ENCODE results near the gene TM7SF2.
A peak's percentile ranks its signal among the peaks of the same experiment; 100 is the strongest.
"Not testable (repeated sequence)": the region's sequence is repeated elsewhere in the genome, so short reads cannot be mapped to it uniquely, and the experiment has no call there.

Gene TM7SF2

DNA sequence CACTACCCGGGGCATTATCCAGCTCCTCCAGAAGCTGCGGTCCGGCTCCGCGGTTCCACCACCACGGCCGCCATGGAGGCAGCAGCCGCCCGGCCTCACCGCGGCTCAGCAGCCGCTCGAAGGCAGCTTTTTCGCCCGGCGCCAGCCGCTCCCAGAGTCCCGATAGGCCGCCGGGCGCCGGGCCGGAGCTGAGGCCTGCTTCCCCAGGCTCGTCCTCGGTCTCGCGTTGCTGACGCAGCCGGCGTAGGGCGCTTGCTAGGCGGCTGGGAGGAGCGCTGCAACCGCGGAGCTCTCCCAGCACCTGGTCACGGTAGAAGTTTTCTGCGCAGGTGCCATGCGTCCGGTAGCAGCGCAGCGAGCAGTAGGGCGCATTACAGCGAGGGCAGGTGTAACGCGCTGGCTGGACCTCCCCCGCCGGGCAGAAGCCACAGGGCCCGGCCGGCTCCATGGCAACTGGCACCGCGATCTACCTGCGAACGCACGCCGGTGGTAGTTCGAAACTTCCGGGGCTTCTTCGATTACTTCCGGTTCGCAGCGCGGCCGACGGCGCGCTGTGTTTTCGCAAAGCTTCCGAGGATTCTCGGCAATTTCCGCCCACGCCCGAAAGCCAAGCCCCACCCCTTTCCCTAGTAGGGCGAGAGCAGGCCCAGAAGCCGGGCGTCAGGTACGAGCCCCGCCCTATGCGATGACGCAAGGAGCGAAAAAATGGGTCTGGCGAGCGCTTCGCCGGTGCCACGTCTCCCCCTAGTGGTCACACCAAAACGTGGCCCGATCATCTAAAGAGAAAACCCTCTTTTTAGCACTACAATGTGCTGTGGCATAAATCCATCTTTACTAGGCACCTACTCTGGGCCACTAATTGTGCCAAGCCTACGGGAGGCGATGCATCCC lies 5.8 kb downstream of the TM7SF2 start, which contains the start of gene ZNHIT2:
Gene ZNHIT2 (minus strand): TSS at position 496 of the 891 bp plus-strand sequence. CDS start 48 bp downstream, at position 448.
- peak; percentile 93 for DNase-seq (ENCODE audit: low read depth)
- peak within 1 kb of the TSS; percentile 63 for H3K4me3 ChIP-seq (ENCODE audit: control insufficient read depth, low read depth, low read length)
- TF ChIP-seq, protein P1, sequence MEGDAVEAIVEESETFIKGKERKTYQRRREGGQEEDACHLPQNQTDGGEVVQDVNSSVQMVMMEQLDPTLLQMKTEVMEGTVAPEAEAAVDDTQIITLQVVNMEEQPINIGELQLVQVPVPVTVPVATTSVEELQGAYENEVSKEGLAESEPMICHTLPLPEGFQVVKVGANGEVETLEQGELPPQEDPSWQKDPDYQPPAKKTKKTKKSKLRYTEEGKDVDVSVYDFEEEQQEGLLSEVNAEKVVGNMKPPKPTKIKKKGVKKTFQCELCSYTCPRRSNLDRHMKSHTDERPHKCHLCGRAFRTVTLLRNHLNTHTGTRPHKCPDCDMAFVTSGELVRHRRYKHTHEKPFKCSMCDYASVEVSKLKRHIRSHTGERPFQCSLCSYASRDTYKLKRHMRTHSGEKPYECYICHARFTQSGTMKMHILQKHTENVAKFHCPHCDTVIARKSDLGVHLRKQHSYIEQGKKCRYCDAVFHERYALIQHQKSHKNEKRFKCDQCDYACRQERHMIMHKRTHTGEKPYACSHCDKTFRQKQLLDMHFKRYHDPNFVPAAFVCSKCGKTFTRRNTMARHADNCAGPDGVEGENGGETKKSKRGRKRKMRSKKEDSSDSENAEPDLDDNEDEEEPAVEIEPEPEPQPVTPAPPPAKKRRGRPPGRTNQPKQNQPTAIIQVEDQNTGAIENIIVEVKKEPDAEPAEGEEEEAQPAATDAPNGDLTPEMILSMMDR (IDR thresholded peaks at IDR 0.05; ENCODE audit: control insufficient read depth, insufficient read depth, low read depth, low read length, missing control alignments), result peak; percentile 93

DNA sequence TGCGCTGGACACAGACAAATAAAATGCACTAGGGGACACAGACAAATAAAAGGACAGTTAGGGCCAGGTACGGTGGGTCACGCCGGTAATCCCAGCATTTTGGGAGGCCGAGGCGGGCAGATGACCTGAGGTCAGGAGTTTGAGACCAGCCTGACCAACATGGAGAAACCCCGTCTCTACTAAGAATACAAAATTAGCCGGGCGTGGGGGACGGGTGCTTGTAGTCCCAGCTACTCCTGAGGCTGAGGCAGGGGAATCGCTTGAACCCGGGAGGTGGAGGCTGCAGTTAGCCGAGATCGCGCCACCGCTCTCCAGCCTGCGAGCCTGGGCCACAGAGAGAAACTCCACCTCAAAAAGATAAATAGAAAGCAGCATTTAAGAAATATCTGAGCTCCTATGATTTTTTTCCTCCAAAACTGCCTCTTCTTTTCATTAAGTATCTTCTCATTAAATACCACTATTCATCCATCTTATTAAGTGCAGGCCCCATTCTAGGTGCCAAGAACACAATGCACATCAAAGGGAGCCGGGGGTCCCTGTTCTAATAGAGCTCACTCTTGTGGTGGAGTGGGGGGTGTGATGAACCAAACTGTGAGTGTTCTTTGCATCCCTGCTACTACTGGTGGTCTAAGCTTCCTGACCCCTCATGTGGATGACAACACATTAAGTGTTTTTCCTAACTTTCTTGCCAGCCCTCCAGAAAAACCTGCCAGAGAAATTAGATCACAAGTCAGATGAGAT lies 6.6 kb downstream of the TM7SF2 start:
- TF ChIP-seq, protein P1 (IDR thresholded peaks at IDR 0.05; ENCODE audit: control insufficient read depth, insufficient read depth, low read depth, low read length, missing control alignments), result no peak
- H3K4me3 ChIP-seq (ENCODE audit: control insufficient read depth, low read depth, low read length), result no peak overlapping the region

DNA sequence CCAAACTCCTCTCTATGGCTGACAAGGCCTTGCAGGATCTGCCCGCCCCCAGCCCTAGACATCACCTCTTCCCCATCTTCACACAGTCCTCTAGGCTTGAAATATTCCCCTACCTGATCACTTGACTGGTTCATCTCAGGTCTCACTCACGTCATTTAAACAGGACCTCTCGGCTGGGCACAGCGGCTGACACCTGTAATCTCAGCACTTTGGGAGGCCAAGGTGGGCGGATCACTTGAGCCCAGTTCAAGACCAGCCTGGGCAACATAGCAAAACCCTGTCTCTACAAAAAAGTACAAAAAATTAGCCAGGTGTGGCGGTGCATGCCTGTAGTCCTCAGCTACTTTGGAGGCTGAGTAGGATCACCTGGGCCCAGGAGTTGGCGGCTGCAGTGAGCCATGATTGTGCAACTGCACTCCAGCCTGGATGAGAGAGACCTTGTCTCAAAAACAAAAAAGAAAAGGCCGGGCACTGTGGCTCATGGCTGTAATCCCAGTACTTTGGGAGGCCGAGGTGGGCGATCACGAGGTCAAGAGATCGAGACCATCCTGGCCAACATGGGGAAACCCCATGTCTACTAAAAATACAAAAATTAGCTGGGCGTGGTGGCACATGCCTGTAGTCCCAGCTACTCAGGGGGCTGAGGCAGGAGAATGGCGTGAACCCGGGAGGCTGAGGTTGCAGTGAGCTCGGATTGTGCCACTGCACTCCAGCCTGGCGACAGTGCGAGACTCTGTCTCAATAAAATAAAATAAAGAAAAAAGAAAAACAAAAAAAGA lies 7.4 kb downstream of the TM7SF2 start:
- H3K4me3 ChIP-seq (ENCODE audit: control insufficient read depth, low read depth, low read length); DNase-seq (ENCODE audit: low read depth): not testable (repeated sequence)

More for the DNA sequence above, 6.6 kb downstream of the TM7SF2 start:
- DNase-seq (ENCODE audit: low read depth), result no peak

DNA sequence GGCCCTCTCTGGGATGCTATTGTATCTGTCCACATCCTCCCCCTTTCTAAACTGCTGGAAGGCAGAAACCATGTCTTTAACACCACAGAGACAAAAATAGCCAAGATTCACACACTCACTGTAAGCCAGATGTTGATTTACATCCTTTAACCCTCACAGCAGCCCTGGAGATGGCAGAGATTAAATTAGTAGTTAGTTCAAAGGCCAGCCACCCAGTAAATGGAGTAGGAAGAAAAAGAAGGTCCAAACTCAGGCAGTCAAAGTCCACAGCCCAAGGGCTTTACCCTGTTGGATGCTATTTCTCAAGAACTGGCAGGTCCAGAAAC lies 8.0 kb downstream of the TM7SF2 start:
- H3K4me3 ChIP-seq (ENCODE audit: control insufficient read depth, low read depth, low read length), result no peak overlapping the region
- no peak for DNase-seq (ENCODE audit: low read depth)
- TF ChIP-seq, protein P1 (IDR thresholded peaks at IDR 0.05; ENCODE audit: control insufficient read depth, insufficient read depth, low read depth, low read length, missing control alignments), result no peak

DNA sequence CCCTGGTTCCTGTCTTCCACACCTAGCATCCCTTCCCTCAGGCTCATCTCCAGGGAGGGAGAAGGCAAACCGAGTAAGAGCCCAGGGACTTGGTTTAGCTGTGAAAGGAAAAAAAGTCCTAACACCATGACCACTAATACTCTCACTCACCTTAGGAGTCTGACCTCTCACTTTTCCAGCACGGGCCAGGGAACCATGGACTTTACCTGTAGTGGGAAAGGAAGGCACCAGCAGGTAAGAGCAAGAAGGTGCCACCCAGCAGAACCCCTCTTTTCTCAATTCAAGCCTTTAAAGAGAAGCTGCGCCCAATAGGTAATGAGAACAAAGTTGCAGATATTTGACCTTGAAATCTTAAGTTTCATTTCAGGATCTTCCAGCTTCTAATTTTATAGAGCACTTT lies 9.2 kb downstream of the TM7SF2 start:
- H3K4me3 ChIP-seq (ENCODE audit: control insufficient read depth, low read depth, low read length), result peak overlapping the region; percentile 99
- DNase-seq (ENCODE audit: low read depth), result no peak
- TF ChIP-seq, protein P1 (IDR thresholded peaks at IDR 0.05; ENCODE audit: control insufficient read depth, insufficient read depth, low read depth, low read length, missing control alignments), result no peak

DNA sequence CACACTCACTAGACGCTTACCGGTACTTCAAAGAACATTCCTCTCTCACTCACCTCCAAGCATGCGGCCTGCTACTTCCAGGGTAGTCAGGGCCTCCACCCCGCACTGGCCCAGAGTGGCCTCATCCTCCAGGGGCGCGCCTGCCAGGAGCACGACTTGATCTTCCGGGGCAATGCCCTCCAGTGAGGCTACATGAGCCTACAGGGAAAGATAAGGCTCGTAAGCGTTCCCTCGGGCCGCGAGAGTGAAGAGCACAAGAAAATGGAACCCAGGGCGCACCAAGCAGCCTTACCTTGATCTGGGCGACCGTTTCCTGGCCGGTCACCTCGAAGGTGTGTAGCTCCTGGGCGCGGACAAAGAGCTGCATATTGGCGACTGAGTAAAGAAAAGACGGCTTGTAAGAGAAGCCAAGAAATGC lies 9.8 kb downstream of the TM7SF2 start:
- H3K4me3 ChIP-seq (ENCODE audit: control insufficient read depth, low read depth, low read length), result peak overlapping the region; percentile 99
- DNase-seq (ENCODE audit: low read depth), result no peak
- TF ChIP-seq, protein P1 (IDR thresholded peaks at IDR 0.05; ENCODE audit: control insufficient read depth, insufficient read depth, low read depth, low read length, missing control alignments), result no peak

All from AG09309 (cell line).